ENCODE data around the gene WT1.
"Not testable (repeated sequence)": the region's sequence is repeated elsewhere in the genome, so short reads cannot be mapped to it uniquely, and the experiment has no call there.

Gene WT1

GRCh38 chr11:32435511-32435941, at the start of gene WT1:
Gene WT1 (minus strand): TSS chr11:32435539.
- DNase-seq (ENCODE audit: low read depth), result no peak

GRCh38 chr11:32479291-32479690, 44.0 kb upstream of the WT1 start:
- DNase-seq (ENCODE audit: low read depth), result no peak

DNA sequence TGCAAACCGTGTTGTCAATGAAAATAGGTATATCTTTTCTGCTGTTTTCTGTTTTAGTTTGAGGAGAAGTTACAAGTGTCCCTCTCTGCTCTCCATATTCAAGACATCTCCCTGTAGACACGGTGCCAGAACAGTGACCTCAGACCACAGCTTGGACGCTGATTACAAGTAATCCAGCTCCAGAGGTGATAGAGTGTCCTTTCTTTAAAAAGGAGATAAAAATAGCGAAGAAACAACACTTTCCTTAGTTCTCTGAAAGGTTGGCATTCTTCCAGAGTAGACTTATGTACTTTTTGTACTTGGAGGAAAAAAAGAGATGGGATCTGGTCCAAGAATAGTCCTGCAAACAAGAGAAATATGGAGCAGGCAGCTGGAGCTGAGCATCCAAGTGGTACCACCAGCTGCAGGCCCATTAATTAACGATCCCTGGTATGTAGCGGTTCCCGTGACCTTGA, 43.0 kb upstream of the WT1 start:
- no peak for DNase-seq (ENCODE audit: low read depth)

GRCh38 chr11:32473282-32473909, 38.1 kb upstream of the WT1 start:
- no peak for DNase-seq (ENCODE audit: low read depth)

- DNase-seq (ENCODE audit: low read depth), result no peak
Observed at GRCh38 chr11:32472226-32472625, 36.9 kb upstream of the WT1 start.

GRCh38 chr11:32471544-32471943, 36.2 kb upstream of the WT1 start:
- DNase-seq (ENCODE audit: low read depth), result not testable (repeated sequence)

GRCh38 chr11:32469791-32470190, 34.5 kb upstream of the WT1 start:
- no peak for DNase-seq (ENCODE audit: low read depth)

DNA sequence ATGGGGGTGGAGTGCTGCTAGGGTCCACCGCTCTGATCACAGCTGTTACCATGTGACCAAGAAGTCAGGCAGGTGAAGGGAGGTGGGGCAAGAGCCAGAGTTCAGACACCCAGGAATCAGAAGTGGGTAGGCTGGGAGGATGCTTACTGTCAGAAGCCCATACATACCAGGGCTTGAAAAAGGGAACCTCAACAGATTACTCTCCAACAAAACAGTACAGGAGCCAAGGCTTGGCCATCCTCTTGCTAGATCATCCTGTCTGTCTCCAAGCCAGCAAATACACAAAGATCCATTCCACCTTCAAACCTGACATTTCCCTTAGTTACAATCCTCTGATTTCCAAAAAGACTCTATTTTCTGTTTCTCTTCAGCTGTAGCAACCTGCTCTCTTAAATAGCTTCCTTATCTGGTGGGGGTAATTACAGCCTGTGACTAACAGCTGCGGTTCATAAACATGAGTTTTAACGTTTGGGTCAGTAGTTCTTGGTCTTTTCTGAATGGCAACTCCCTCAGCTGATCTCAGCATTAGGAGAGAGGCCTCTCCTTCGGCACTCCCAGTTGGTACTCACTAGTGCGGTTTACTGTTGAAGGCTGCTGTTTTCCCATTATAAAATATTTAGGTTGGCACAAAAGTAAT, 31.1 kb upstream of the WT1 start:
- DNase-seq (ENCODE audit: low read depth), result no peak

GRCh38 chr11:32464078-32464477, 28.7 kb upstream of the WT1 start:
- no peak for DNase-seq (ENCODE audit: low read depth)

GRCh38 chr11:32462011-32462690, 26.8 kb upstream of the WT1 start:
- no peak for DNase-seq (ENCODE audit: low read depth)

GRCh38 chr11:32456864-32457263, 21.5 kb upstream of the WT1 start:
- DNase-seq (ENCODE audit: low read depth), result no peak

GRCh38 chr11:32454993-32455392, 19.7 kb upstream of the WT1 start:
- no peak for DNase-seq (ENCODE audit: low read depth)

- DNase-seq (ENCODE audit: low read depth), result no peak
Observed at GRCh38 chr11:32451808-32452207, 16.5 kb upstream of the WT1 start.

DNA sequence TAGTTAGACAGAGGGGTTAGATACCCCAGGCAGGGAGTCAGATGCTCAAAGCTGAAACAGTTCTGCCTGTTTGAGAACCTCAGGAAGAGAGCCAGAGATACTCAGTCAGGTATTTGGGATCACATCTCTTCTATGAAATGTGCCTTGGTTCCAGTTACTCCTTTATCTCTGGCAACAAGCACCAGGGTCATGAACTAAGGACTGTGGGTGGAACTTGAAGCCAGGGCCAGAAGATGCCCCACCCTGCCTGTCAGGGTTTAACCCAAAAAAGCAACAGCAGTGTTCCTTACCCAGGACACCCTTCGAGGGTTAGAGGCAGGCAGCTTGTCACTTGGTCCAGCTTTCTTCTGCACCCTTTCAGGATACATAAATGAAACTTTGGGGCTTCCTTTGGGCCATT, 15.0 kb upstream of the WT1 start:
- DNase-seq (ENCODE audit: low read depth), result no peak

- DNase-seq (ENCODE audit: low read depth), result no peak
Observed at GRCh38 chr11:32448232-32448631, 12.9 kb upstream of the WT1 start.

- DNase-seq (ENCODE audit: low read depth), result no peak
Observed at GRCh38 chr11:32447252-32447651, 11.9 kb upstream of the WT1 start.

DNA sequence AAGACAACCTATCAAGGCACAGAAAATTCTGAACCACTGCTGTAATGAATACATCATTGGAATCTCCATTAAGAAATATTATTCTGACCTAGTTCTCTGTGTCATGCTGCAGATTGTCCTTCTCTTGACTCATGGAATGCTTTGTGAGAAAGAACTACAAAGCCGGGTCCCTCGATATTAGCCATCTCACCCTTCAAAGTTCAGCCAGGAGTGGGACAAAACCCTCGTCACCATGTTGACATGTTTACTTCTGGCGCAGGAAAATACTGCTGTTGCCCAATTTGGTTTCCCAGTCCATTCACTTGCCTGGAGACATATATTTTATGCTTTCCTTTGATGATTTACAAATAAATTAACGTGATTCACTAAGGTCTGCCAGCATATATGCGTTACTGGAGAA, 10.9 kb upstream of the WT1 start:
- no peak for DNase-seq (ENCODE audit: low read depth)

DNA sequence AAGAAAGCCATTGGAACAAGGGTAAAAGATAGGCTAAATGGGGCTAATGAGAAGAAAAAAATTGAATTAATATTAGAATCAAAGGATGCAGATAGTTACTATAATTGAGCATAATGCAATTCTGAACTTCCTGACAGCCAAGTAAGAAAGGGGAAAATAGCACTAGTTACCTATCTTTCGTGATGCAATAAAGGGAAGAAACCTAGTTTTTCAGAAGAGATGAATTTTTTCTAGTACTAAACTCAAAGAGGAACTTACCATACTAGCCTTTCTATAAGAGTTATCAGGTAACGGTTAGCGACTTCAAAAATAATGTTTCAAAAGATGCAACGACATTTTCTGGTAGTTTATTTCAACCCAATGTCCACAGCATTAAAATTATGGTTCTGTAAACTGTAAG, 8.8 kb upstream of the WT1 start:
- DNase-seq (ENCODE audit: low read depth), result no peak

DNA sequence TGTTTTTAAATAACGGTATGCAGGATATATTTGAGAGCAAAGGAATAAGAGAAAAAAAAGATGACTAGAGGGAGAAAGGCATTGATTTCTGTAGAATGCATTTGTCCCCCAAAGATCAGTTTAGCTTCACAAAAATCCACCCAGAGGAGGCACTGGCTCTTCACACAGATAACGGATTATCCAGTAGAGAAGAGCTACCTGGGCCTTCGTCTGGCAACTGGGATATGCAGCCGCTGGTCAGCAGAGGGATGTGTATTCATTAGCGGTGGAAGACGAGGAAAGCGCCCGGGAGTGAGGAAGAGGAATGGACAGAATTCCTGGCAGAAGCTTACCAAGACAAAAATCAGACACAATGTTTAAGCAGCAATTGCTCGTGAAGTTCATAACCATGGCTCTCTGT, 5.6 kb upstream of the WT1 start:
- DNase-seq (ENCODE audit: low read depth), result no peak

- no peak for DNase-seq (ENCODE audit: low read depth)
Observed at GRCh38 chr11:32440312-32440908, 5.1 kb upstream of the WT1 start.

DNA sequence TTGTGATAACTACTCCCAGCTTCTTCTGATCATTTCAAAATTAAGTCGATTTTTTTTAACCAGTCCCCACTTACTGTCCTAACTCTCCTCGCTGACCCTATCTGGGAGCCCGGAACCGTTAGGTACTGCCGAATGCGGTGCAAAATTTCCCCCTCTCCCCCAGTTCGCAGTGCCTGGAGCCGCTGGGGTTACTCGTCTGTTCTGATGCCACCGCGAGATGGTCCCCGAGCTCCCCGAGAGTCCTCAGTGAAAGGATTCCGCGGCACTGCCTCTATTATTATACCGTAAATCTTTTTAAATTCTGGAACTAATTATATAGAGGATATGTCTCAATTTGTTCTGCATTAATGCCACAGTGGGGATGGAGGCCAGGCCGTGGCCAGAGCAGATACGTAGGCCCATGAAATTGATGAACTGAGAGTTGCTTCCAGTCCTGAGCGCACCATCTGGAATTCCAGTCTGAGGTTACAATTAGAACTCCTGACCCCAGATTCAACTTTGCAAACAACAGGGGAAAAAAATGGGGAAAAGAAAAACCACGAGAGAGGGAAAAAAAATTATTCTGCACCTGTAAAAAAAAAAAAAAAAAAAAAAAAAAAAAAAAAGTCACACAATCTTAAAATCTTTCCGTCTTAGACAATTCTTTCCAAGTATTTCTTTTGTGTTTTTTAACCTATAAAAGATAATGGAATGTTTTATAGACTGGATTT, 4.3 kb upstream of the WT1 start:
- DNase-seq (ENCODE audit: low read depth), result no peak

DNA sequence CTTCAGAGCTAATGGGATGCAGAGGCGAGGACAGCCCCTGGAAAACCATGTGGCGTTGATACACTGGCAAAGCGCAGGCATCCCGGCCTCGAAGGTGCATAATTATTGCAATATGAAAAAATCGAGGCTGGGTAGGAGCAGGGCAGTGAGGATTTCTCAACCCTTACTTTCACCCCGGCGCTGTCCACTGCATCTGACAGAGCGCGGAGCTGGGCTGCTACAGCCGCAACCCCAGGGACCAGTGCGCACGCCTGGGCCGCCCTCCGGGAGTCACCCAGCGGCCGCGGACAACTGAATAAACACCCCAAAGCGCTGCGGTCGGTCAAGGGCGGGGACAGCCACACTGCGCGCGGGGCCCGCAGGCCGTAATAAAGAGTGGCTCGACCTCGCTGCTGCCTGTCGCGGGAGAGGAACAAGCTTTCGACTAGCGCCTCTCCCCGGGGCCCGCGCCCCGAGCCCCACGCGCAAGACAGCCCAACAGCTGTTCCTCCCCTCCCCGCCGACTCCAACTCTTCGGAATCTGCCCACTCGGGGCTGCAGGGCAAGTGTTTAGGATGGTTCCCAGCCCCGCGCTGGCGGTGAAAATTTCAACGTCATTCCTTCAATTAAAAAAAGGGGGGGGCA, 3.6 kb upstream of the WT1 start:
- DNase-seq (ENCODE audit: low read depth), result no peak

Data from fibroblast of gingiva (primary cell).